Measurements from ENCODE around the gene RTL10. TPM values are rescaled to one million over a fixed set of nuclear protein-coding genes. Genes with fewer than 3 reads are reported as not detected.
"Not testable (repeated sequence)": the region's sequence is repeated elsewhere in the genome, so short reads cannot be mapped to it uniquely, and the experiment has no call there.

Gene RTL10
- total and polyA plus RNA-seq, 2 of the 4 experiments (the other 2 are of a cell fraction): 8.6 to 12.1 TPM

DNA sequence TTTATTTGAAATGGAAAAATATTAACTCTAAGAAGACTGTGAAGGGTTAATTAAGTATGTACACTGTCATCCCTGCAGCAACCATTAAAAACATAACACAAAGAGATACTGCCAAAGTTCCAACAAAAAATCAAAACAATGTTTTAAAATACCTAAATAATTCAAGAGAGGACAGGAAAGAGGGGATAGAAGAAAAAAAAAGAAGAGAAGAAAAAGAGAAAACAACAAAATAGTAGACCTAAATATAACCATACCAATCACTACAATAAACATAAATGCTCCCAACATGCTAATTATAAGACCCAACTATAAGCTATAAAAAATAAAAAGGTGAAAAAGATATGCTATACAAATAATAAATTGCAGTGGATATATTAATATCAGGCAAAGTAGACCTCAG lies 20.1 kb downstream of the RTL10 start:
- intact Hi-C loops (cut with micrococcal nuclease) (no loop called here), in situ Hi-C loops (cut with MboI; ENCODE audit: low sequenced_read_pairs) (no loop called here)
- BruUV-seq (replicated peaks): no TSS peak

GRCh38 chr22:19833327-19833726 lies 21.3 kb downstream of the RTL10 start:
- H3K9me3 ChIP-seq (ENCODE audit: control insufficient read depth, insufficient read depth, low read length); H3K79me1 ChIP-seq (ENCODE audit: low read depth in 1 of 2, low read length in 2 of 2); ATAC-seq (ENCODE audit: low read depth); H2AK5ac ChIP-seq (ENCODE audit: low read depth, low read length); DNase-seq; H3K14ac ChIP-seq (replicated peaks; ENCODE audit: low read depth, low read length); H3K4me1 ChIP-seq (ENCODE audit: control insufficient read depth, insufficient read depth, low read length); H2BK20ac ChIP-seq (ENCODE audit: low read depth, low read length); dilution Hi-C loops (cut with HindIII; ENCODE audit: low sequenced_read_pairs, unreplicated experiment); H3K23ac ChIP-seq (ENCODE audit: low read depth, low read length); H3K9ac ChIP-seq (ENCODE audit: low read depth, low read length); POLR2A ChIA-PET (ENCODE audit: unreplicated experiment); H2AK9ac ChIP-seq (replicated peaks; ENCODE audit: low read depth, low read length, poor library complexity); CTCF ChIA-PET; H4K8ac ChIP-seq (ENCODE audit: low read depth in 2 of 2, low read length in 2 of 2); H4K91ac ChIP-seq (ENCODE audit: insufficient read depth, low read depth, low read length); H4K20me1 ChIP-seq (ENCODE audit: insufficient read depth, low read length); H3K4ac ChIP-seq (ENCODE audit: low read depth, low read length); H3K4me3 ChIP-seq (ENCODE audit: insufficient read depth, low read depth, low read length); H2BK120ac ChIP-seq (ENCODE audit: low read depth, low read length); BruUV-seq (replicated peaks); H3K27ac ChIP-seq (ENCODE audit: insufficient read depth, low read length); H3K4me2 ChIP-seq (ENCODE audit: low read depth, low read length); H3K9me1 ChIP-seq (ENCODE audit: insufficient read depth, low read length); H4K5ac ChIP-seq (ENCODE audit: low read depth, low read length); intact Hi-C loops (cut with micrococcal nuclease); H2BK5ac ChIP-seq (ENCODE audit: low read depth, low read length, poor library complexity, severe bottlenecking); H3K56ac ChIP-seq (ENCODE audit: extremely low read depth, insufficient read depth, low read length); H3K36me3 ChIP-seq (ENCODE audit: control insufficient read depth, insufficient read depth, low read length); H2BK15ac ChIP-seq (ENCODE audit: low read depth, low read length); H2AFZ ChIP-seq (replicated peaks; ENCODE audit: low read length, poor library complexity); H3K27me3 ChIP-seq (ENCODE audit: control insufficient read depth, insufficient read depth, low read length); in situ Hi-C loops (cut with MboI; ENCODE audit: low sequenced_read_pairs); H3K18ac ChIP-seq (ENCODE audit: low read depth, low read length): not testable (repeated sequence)
- no CpG with 5 or more reads among the region's 9 CpGs for WGBS, 2 experiments (ENCODE audit: extremely low coverage in 2 of 2, insufficient read length in 1 of 2)

More for the DNA sequence above, 20.1 kb downstream of the RTL10 start:
- no peak overlapping the region for H3K4me2 ChIP-seq (ENCODE audit: low read depth, low read length)
- no peak overlapping the region for H3K9ac ChIP-seq (ENCODE audit: low read depth, low read length)
- no peak overlapping the region for H3K14ac ChIP-seq (replicated peaks; ENCODE audit: low read depth, low read length)
- no peak overlapping the region for H2BK20ac ChIP-seq (ENCODE audit: low read depth, low read length)
- dilution Hi-C loops (cut with HindIII; ENCODE audit: low sequenced_read_pairs, unreplicated experiment): no loop called here
- H2BK15ac ChIP-seq (ENCODE audit: low read depth, low read length): no peak overlapping the region
- no peak overlapping the region for H3K4ac ChIP-seq (ENCODE audit: low read depth, low read length)
- H3K27ac ChIP-seq (ENCODE audit: insufficient read depth, low read length): no peak overlapping the region
- H3K4me3 ChIP-seq (ENCODE audit: insufficient read depth, low read depth, low read length): no peak overlapping the region
- H2AK5ac ChIP-seq (ENCODE audit: low read depth, low read length): no peak overlapping the region
- H4K91ac ChIP-seq (ENCODE audit: insufficient read depth, low read depth, low read length): no peak overlapping the region
- TF ChIP-seq CEBPB (IDR thresholded peaks at IDR 0.05; ENCODE audit: low read depth, low read length): no peak
- no peak overlapping the region for H2BK120ac ChIP-seq (ENCODE audit: low read depth, low read length)
- H2AK9ac ChIP-seq (replicated peaks; ENCODE audit: low read depth, low read length, poor library complexity): no peak overlapping the region
- H3K56ac ChIP-seq (ENCODE audit: extremely low read depth, insufficient read depth, low read length): no peak overlapping the region
- ChIA-PET CTCF (interaction anchor here (0.6 kb wide), 1 partner anchor 181 kb away, joined by 3 read pairs; no protein-coding TSS in a partner anchor), POLR2A (ENCODE audit: unreplicated experiment) (no interaction called here)
- H3K9me3 ChIP-seq (ENCODE audit: control insufficient read depth, insufficient read depth, low read length): no peaks in the 10 kb centered on the region
- DNase-seq: no peak
- no peaks in the 10 kb centered on the region for H3K36me3 ChIP-seq (ENCODE audit: control insufficient read depth, insufficient read depth, low read length)
- H3K27me3 ChIP-seq (ENCODE audit: control insufficient read depth, insufficient read depth, low read length): no peaks in the 10 kb centered on the region
- no peaks in the 10 kb centered on the region for H4K20me1 ChIP-seq (ENCODE audit: insufficient read depth, low read length)
- ATAC-seq (ENCODE audit: low read depth): no peak
- no peak overlapping the region for H4K5ac ChIP-seq (ENCODE audit: low read depth, low read length)
- no peak overlapping the region for H2AFZ ChIP-seq (replicated peaks; ENCODE audit: low read length, poor library complexity)
- no peak overlapping the region for H2BK5ac ChIP-seq (ENCODE audit: low read depth, low read length, poor library complexity, severe bottlenecking)
- no peaks in the 10 kb centered on the region; the same call in 1 of the 2 replicates for H3K9me1 ChIP-seq (ENCODE audit: insufficient read depth, low read length)
- H3K23ac ChIP-seq (ENCODE audit: low read depth, low read length): no peak overlapping the region
- H3K18ac ChIP-seq (ENCODE audit: low read depth, low read length): no peak overlapping the region
- H4K8ac ChIP-seq (ENCODE audit: low read depth in 2 of 2, low read length in 2 of 2): no peak overlapping the region
- H3K79me1 ChIP-seq (ENCODE audit: low read depth in 1 of 2, low read length in 2 of 2): peaks cover 0 to 5% of the 10 kb centered on the region in 2 experiments; a peak in 2 of 4 replicates
- no peaks in the 10 kb centered on the region for H3K4me1 ChIP-seq (ENCODE audit: control insufficient read depth, insufficient read depth, low read length)
